Measurements from ENCODE around the gene MYZAP. TPM values are rescaled to one million over a fixed set of nuclear protein-coding genes. Genes with fewer than 3 reads are reported as not detected.

The MYZAP gene
- total RNA-seq, 1 experiment from 2014 or later: not detected

DNA sequence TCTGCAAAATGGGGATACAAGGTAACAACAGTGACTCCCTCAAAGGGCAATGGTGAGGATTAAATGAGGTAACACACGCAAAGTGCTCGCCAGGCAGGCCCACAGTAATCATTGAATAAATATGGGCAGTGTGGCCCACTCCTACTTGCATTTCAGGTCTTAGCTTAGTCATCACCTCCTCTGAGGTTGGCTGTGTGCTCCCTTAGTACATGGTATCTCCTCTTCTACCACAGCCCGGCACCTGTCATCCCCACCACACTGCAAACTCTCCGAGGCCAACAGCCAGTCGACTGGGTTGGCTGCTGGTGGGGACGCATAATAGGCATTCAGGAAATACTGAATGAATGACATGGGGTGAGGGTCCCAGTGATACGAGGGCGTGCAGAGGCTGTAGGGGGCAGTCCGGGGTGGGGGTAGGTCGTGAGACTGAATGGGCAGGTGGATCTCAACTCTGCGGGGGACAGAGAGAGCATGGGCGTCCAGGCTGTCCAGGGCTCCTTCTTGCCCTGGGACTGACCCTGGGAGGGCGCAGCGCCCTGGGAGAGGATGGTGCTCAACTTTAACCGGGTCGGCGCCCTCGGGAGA is 375 bp upstream of the MYZAP start:
- no peaks in the 10 kb centered on the region for H3K9me3 ChIP-seq (replicated peaks)

DNA sequence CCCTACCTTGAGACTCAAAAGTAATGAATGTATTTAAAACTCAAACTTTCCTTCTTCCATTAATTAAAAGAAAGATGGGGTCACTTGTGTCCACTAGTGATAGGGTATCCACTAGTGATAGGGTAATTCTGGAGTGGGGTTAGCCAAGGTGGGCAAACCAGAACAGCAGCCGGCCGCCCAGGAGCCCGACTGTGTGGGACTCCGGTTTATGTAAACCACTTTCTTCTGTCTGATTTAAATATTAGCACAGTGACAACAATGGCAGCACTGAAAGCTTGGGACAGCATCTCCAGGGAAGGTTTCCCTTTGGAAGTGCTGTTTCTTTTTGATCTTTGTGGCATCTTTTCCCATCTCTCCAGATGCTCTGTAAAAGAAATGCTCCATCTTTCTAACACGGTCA is 722 bp downstream of the MYZAP start:
- H3K4me1 ChIP-seq (replicated peaks): peaks cover 7% of the 10 kb centered on the region
- no peak for DNase-seq (ENCODE audit: low read depth in 1 of 2, low spot score in 2 of 2)
- peaks cover 26% of the 10 kb centered on the region for H3K27me3 ChIP-seq (replicated peaks)
- no peaks in the 10 kb centered on the region for H3K9me3 ChIP-seq (replicated peaks)
- H3K4me3 ChIP-seq: no peak overlapping the region
- no peaks in the 10 kb centered on the region for H3K36me3 ChIP-seq
- H3K27ac ChIP-seq: no peak overlapping the region

More for the DNA sequence above, 375 bp upstream of the MYZAP start:
- H3K4me1 ChIP-seq (replicated peaks): peaks cover 7% of the 10 kb centered on the region
- no peak for DNase-seq (ENCODE audit: low read depth in 1 of 2, low spot score in 2 of 2)
- H3K36me3 ChIP-seq: no peaks in the 10 kb centered on the region
- H3K27me3 ChIP-seq (replicated peaks): peaks cover 26% of the 10 kb centered on the region
- H3K4me3 ChIP-seq: peak overlapping the region; percentile 39
- no peak overlapping the region for H3K27ac ChIP-seq

DNA sequence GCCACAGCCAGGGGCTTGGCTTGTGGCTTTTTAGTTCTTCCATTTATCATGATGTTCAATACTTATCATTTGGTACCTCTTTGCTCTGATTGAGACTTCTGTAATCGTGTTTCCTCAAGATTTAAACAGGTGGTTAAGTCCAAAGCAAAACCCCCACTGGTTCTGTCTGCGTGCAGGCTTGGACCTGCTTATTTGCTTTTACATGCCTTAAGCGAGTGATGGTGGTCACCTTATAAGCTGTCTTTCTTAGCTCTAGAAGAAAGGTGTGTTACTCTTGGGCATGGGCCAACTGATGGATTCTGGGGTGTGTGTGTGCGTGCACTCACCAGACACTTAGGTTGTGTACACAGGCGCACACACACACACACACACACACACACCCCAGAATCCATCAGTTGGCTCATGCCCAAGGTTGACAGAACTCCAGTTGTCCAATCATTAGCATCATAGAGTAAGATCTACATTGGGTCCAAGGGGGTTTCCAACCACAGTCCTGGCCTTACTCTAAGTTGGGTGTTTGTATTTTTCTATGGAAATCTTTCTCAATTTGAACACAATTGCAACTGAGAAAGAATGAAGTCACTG is 1.2 kb downstream of the MYZAP start:
- Histone ChIP-seq H3K4me3 (no peak overlapping the region), H3K9me3 (replicated peaks) (no peaks in the 10 kb centered on the region), H3K36me3 (no peaks in the 10 kb centered on the region), H3K27ac (no peak overlapping the region), H3K27me3 (replicated peaks) (peaks cover 26% of the 10 kb centered on the region), H3K4me1 (replicated peaks) (peaks cover 7% of the 10 kb centered on the region)
- no peak for DNase-seq (ENCODE audit: low read depth in 1 of 2, low spot score in 2 of 2)

- H3K27ac ChIP-seq: no peak overlapping the region
- no peaks in the 10 kb centered on the region for H3K36me3 ChIP-seq
- no peak overlapping the region for H3K4me3 ChIP-seq
- peaks cover 23% of the 10 kb centered on the region for H3K27me3 ChIP-seq (replicated peaks)
- H3K9me3 ChIP-seq (replicated peaks): no peaks in the 10 kb centered on the region
- peaks cover 7% of the 10 kb centered on the region for H3K4me1 ChIP-seq (replicated peaks)
- DNase-seq (ENCODE audit: low read depth in 1 of 2, low spot score in 2 of 2): no peak
Observed at GRCh38 chr15:57594479-57594878, 2.8 kb downstream of the MYZAP start.

GRCh38 chr15:57595011-57595866 is 3.5 kb downstream of the MYZAP start:
- Histone ChIP-seq H3K4me3 (no peak overlapping the region), H3K27me3 (replicated peaks) (peaks cover 25% of the 10 kb centered on the region), H3K9me3 (replicated peaks) (no peaks in the 10 kb centered on the region), H3K36me3 (no peaks in the 10 kb centered on the region), H3K4me1 (replicated peaks) (peaks cover 7% of the 10 kb centered on the region), H3K27ac (no peak overlapping the region)
- DNase-seq (ENCODE audit: low read depth in 1 of 2, low spot score in 2 of 2): no peak

DNA sequence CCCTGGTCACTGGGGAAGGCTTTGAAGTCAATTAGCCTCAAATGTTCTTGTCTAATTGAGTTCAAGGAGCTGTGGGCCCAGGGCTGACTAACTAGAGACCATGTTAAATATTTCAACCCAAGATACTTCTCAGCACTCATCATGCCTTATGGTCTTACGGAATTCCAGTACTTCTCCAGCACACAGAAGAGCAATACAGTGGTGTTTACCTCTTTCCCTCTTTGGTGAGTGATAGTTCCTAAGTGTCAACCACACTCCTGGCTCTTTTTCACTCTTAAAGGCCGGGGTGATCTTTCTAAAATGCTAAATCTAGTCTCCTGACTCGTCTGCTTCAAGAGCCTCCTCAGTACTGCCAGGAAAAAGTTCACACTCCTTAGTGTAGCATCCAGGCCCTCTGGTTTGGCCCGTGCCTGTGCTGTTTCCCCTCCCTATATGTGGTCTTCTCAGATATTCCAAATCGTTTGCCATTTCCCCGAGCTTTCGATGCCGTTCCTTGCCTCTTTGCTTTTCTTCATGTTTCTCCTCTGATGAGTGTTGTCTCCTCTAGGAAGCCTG is 4.7 kb downstream of the MYZAP start:
- peaks cover 5% of the 10 kb centered on the region for H3K4me1 ChIP-seq (replicated peaks)
- DNase-seq (ENCODE audit: low read depth in 1 of 2, low spot score in 2 of 2): no peak
- no peak overlapping the region for H3K27ac ChIP-seq
- no peaks in the 10 kb centered on the region for H3K9me3 ChIP-seq (replicated peaks)
- no peak overlapping the region for H3K4me3 ChIP-seq
- no peaks in the 10 kb centered on the region for H3K36me3 ChIP-seq
- peaks cover 18% of the 10 kb centered on the region for H3K27me3 ChIP-seq (replicated peaks)

DNA sequence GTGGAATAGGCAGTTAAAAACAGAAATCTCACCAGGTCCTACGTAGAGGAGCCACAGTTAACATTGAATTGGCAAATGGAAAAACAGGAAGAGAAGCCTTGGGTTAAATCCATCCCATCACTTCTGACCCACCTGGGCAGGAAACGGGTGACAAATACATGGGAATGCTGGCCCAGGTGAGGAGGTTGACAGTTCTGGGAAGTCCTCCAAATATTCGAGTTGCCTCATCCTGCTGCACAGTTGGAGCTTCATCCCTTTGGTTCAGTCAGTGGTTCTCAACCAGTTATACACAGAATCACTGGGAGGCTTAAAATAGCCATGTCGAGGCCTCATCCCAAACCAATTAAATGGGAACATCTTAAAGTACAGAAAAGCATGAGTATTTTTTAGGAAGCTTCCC is 5.3 kb downstream of the MYZAP start:
- H3K4me1 ChIP-seq (replicated peaks): peaks cover 1% of the 10 kb centered on the region; the same call in 1 of the 2 replicates
- H3K27me3 ChIP-seq (replicated peaks): peaks cover 14% of the 10 kb centered on the region
- no peaks in the 10 kb centered on the region for H3K9me3 ChIP-seq (replicated peaks)
- no peak overlapping the region for H3K4me3 ChIP-seq
- H3K27ac ChIP-seq: no peak overlapping the region
- H3K36me3 ChIP-seq: no peaks in the 10 kb centered on the region
- no peak for DNase-seq (ENCODE audit: low read depth in 1 of 2, low spot score in 2 of 2)

DNA sequence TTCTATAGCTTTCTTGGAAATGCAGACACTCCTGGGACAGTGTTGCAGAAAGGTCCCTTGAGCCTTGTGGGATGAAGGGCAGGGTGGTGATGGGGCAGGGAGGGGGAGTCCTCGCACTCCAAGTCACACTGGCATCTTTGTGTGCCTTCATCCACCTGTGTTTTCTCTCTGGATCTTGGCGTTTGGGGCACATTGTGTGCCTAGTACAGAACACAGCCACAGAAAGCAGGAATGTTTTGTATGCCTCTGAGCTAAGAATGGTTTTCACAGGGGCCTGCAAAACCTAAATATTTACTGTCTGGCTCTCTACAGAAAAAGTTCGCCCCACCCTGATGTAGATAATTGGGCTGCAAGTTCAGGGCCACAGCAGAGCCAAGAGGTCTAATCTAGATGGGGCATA is 5.7 kb downstream of the MYZAP start:
- no peaks in the 10 kb centered on the region for H3K9me3 ChIP-seq (replicated peaks)
- no peaks in the 10 kb centered on the region for H3K36me3 ChIP-seq
- no peak overlapping the region for H3K27ac ChIP-seq
- DNase-seq (ENCODE audit: low read depth in 1 of 2, low spot score in 2 of 2): no peak
- H3K4me1 ChIP-seq (replicated peaks): no peaks in the 10 kb centered on the region
- no peak overlapping the region for H3K4me3 ChIP-seq
- peaks cover 9% of the 10 kb centered on the region for H3K27me3 ChIP-seq (replicated peaks)

- Histone ChIP-seq H3K27ac (no peak overlapping the region), H3K27me3 (replicated peaks) (peaks cover 5% of the 10 kb centered on the region; the same call in 1 of the 2 replicates), H3K36me3 (no peaks in the 10 kb centered on the region), H3K4me3 (no peak overlapping the region), H3K9me3 (replicated peaks) (no peaks in the 10 kb centered on the region), H3K4me1 (replicated peaks) (no peaks in the 10 kb centered on the region)
- DNase-seq (ENCODE audit: low read depth in 1 of 2, low spot score in 2 of 2): no peak
Observed at GRCh38 chr15:57598346-57598745, 6.6 kb downstream of the MYZAP start.

DNA sequence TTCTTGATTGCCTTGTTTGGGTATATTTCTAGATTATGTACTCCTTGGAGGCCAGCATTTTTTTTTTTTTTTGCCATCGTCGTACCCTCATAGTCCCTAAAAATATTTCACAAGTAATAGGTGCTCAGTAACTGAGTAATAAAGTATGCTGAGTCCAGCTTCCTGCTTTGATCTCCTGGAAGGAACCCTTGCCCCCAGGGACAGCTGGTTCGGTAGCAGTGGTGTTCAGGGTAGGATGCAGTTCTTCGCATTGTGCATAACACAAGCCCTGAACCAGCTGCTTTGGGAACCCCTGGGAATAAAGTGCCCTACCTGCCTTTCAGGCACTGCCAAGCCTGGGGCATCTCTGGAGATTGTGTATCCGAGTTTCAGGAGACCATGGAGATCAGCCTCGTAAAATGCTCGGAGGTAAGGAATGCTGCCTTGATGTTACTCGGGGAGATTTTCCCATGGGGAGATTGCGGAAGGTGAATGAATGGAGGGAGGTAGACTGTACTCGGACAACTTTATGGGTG is 7.6 kb downstream of the MYZAP start:
- Histone ChIP-seq H3K4me1 (replicated peaks) (no peaks in the 10 kb centered on the region), H3K27ac (no peak overlapping the region)
- no peak for DNase-seq (ENCODE audit: low read depth in 1 of 2, low spot score in 2 of 2)

GRCh38 chr15:57600197-57600596 is 8.5 kb downstream of the MYZAP start:
- no peaks in the 10 kb centered on the region for H3K9me3 ChIP-seq (replicated peaks)
- H3K4me3 ChIP-seq: no peak overlapping the region
- peaks cover 2% of the 10 kb centered on the region; the same call in 1 of the 2 replicates for H3K27me3 ChIP-seq (replicated peaks)
- no peak for DNase-seq (ENCODE audit: low read depth in 1 of 2, low spot score in 2 of 2)
- H3K27ac ChIP-seq: no peak overlapping the region
- H3K4me1 ChIP-seq (replicated peaks): no peaks in the 10 kb centered on the region
- no peaks in the 10 kb centered on the region for H3K36me3 ChIP-seq

More for the DNA sequence above, 7.6 kb downstream of the MYZAP start:
- no peaks in the 10 kb centered on the region for H3K9me3 ChIP-seq (replicated peaks)
- H3K4me3 ChIP-seq: no peak overlapping the region
- H3K36me3 ChIP-seq: no peaks in the 10 kb centered on the region
- peaks cover 3% of the 10 kb centered on the region; the same call in 1 of the 2 replicates for H3K27me3 ChIP-seq (replicated peaks)

- no peak for DNase-seq (ENCODE audit: low read depth in 1 of 2, low spot score in 2 of 2)
- Histone ChIP-seq H3K27me3 (replicated peaks) (0 out of 2 replicates have a peak, but pooled peaks cover 2% of the 10 kb centered on the region), H3K4me1 (replicated peaks) (peaks cover 6% of the 10 kb centered on the region)
Observed at GRCh38 chr15:57604507-57604906, 12.8 kb downstream of the MYZAP start.

DNA sequence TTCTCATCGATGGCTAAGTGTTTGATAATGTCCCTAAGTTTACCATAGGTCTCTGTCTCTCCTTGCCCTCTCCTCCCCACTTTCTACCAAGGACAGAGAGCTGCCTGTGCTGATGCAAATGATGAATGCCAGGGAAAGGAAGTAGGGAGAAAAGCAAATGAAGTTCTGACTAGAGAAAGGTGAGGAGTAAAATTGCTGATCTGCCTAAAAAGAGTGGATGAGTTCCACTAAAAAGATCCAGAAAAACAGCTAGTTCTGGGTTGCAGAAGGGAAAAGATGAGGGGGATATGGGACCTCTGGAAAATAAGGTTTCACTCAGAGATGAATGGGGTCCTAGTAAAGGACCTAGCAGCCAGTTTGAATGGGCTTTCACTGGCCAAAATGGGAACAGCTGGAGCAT is 13.8 kb downstream of the MYZAP start:
- Histone ChIP-seq H3K4me1 (replicated peaks) (peaks cover 6% of the 10 kb centered on the region), H3K36me3 (no peaks in the 10 kb centered on the region), H3K27ac (no peak overlapping the region), H3K4me3 (no peak overlapping the region), H3K27me3 (replicated peaks) (no peaks in the 10 kb centered on the region), H3K9me3 (replicated peaks) (no peaks in the 10 kb centered on the region)
- no peak for DNase-seq (ENCODE audit: low read depth in 1 of 2, low spot score in 2 of 2)

More at GRCh38 chr15:57604507-57604906, 12.8 kb downstream of the MYZAP start:
- no peaks in the 10 kb centered on the region for H3K36me3 ChIP-seq
- no peak overlapping the region for H3K4me3 ChIP-seq
- no peak overlapping the region for H3K27ac ChIP-seq
- no peaks in the 10 kb centered on the region for H3K9me3 ChIP-seq (replicated peaks)
